Kidney capillary endothelial cell (primary cell): ENCODE measurements around the gene PPFIA4.
"Not testable (repeated sequence)": the region's sequence is repeated elsewhere in the genome, so short reads cannot be mapped to it uniquely, and the experiment has no call there.

Experiments used
- DNase-seq: peaks from one replicate; pipeline ENCODE4 v3.0.0-alpha.2; 2018; ENCODE audit warnings: low spot score

The PPFIA4 gene

DNA sequence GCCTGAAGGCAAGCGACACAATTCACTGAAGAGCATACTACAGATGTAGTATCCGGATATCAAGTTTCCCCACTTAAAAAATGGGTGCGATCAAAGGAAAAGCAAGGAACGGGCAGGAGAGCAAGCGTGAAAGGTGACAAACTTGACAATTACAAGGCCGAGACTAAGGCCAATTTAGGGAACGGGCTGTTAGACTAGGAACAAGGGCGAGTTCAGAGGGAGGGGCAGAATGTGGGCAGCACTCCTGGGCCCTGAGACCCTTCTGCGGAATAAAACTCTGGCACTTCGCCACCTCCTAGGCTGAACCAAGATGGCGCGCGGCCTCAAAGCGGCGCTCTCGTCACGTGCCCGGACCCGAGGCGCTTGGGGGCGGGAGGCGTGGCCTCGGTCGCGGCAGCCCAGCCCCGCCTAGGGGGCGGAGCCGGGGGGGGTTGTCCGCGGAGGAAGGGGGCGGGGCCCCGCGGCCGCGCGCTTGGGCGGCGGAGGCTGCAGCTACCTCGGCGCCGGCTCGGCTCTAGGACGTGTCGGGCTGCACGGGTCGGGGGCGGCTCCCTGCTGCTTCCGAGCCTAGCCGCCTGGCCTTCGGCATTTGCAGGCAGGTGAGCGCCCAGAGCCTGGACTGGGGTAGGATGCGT is at the start of gene PPFIA4:
TSS of gene PPFIA4 (plus strand) at position 461 of the 635 bp plus-strand sequence. CDS start 12,518 bp downstream, outside the sequence.
- DNase-seq: peak; percentile 85

DNA sequence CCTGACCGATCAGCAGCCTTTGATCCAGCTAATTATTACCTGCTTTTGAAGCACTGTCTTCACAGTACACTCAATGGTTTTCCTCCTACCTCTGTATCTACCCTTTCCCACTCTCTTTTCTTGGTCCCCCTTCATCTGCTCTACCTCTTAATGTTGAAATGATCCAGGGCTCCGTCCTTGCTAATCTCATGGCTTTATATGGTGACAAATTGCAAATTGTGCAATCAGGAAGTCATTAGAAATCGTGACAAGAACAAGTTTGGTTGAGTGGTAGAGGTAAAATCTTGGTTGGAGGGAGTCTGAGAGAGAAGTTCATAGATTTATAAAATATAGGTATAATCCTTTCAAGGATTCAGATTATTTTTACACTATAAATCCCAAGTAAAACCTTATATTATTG is 49.7 kb upstream of the PPFIA4 start:
- no peak for DNase-seq

DNA sequence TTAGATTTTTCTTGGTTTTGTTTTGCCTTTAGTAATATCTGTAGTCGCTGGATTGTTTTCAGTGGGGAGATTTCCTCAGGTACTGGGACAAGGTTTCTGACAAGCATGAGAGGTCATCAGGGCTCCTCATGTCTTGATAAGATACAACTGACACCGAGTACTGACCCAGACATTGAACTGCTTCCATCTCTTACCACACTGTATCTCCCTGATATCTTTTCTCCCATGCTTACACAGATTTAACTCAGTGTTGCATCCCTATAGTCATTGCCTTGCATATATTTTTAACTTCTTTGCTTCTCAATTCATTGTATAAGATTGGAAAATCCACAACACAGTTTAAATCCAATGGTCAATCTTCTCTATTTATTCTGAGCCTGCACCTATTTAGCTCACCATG is 46.8 kb upstream of the PPFIA4 start:
- DNase-seq: no peak

DNA sequence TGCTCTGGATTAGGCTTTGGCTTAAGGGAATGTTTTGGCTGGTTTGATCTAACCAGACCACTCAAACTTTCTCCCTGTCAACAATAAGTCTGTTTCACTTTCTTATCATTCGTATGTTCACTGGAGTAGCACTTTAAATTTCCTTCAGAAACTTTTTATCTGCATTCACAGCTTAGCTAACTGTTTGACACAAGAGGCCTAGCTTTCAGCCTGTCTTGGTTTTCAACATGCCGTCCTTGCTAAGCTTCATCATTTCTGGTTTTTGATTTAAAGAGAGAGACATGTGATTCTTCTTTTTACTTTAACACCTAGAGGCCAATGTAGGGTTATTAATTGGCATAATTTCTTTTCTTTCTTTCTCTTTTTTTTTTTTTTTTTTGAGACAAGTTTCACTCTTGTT is 44.4 kb upstream of the PPFIA4 start:
- DNase-seq: no peak

DNA sequence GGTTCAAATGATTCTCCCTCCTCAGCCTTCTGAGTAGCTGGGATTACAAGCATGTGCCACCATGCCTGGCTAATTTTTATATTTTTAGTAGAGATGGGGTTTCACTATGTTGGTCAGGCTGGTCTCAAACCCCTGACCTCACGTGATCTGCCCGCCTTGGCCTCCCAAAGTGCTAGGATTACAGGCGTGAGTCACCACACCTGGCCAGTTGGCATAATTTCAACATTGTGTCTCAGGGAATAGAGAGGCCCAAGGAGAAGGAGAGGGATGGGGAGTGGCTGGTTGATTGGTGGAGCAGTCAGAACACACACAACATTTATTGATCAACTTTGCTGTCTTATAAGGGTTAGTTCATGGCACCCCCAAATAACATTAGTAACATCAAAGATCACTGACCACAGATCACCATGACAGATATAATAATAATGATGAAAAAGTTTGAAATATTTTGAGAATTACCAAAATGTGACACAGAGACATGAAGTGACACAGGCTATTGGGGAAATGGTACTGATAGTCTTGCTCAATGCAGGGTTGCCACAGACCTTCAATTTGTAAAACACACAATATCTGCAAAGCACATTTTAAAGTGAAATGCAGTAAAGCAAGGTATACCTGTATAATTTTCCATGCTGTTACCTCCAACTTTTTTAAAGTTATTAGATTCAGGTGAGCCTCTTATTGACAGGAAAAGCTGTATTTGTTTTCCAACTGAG is 43.4 kb upstream of the PPFIA4 start:
- no peak for DNase-seq

DNA sequence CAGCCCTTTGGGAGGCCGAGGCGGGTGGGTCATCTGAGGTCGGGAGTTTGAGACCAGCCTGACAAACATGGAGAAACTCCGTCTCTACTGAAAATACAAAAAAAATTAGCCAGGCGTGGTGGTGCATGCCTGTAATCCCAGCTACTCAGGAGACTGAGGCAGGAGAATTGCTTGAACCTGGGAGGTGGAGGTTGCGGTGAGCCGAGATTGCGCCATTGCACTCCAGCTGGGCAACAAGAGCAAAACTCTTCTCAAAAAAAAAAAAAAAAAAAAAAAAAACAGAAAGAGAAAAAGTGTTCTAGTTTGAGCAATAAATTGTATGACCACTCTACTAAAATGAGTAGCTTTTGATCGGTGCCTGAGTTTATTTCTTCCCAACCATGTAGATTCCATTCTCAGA is 40.2 kb upstream of the PPFIA4 start:
- not testable (repeated sequence) for DNase-seq

DNA sequence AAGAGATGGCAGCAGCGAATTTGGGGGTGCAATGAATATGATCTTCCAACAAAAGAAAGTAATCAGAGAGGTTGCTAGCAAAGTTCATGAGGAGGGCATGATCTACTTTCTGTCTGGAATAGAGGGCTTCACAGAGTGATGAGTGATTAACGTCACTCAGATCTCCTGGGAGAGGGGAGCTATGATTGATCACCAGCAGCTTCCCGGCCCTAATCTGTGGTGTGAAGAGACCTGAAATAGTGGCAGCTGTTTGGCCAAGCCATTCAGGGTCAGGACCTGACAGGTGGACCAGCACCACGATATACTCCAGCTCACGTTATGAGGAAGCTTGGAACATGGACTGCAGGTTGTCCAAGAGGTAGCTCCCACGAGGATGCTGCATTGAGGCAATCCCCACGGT is 39.0 kb upstream of the PPFIA4 start:
- DNase-seq: no peak

DNA sequence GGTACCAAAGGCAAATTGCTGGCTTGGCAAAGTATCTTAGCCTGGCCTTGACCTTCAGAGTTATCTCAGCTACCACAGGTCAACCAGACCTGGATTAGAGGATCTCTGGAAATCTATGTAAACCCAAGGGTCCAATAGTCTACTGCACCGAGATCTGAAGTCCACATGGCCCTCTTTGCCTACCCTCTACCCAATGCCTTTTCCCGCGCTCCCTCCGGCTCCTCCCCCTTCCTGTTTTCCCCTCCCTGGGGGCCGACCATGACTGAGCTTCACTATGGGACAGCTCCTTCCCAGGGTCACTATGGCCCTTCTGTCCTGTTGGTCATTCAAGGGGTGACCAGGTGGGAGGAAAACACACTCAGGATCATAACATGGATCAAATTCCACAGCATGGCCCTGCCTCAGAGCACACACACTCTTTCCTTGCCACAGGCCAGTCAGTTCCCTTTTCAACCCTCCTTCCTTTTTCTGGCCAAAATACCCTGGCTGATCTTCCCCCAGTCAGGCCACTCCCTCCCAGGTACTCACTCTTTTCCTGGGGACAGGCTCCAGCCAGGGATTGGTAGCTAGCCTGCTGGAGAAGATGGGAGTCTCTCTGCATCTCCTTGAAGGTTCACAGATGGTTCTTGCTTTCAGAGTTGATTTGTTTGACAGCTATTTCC is 38.2 kb upstream of the PPFIA4 start:
- DNase-seq: no peak

DNA sequence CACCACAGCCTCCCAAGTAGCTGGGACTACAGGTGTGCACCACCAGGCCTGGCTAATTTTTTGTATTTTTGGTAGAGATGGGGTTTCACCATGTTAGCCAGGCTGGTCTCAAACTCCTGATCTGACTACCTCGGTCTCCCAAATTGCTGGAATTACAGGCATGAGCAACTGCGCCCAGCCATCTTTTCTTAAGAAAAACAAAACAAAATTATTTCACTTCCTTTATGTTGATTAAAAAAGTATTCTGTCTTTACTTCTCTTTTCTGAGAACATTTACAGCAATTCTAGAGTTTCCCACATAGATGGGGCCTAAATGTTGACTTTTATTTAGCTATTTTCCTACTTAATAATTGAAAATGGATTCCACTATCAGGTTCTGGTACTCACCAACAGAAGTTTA is 36.4 kb upstream of the PPFIA4 start:
- DNase-seq: no peak

DNA sequence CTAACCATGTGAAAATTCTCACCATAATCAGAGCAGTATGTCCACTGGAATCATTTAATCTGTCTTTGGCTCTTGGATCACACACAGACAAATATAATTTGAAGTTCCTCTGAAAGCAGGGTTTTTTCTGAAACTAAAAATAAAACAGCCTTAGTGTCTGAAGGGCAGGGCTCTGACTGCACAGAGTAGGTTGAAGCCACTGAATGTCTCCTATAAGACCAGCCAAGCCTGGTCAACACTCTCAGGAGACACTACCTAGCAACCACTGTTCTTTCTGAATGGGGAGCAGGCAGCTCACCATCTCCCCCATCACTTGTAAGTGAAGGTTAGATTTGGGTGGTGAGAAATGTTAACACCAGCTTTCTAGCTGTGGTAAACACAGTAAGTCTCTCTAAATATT is 35.2 kb upstream of the PPFIA4 start:
- no peak for DNase-seq

DNA sequence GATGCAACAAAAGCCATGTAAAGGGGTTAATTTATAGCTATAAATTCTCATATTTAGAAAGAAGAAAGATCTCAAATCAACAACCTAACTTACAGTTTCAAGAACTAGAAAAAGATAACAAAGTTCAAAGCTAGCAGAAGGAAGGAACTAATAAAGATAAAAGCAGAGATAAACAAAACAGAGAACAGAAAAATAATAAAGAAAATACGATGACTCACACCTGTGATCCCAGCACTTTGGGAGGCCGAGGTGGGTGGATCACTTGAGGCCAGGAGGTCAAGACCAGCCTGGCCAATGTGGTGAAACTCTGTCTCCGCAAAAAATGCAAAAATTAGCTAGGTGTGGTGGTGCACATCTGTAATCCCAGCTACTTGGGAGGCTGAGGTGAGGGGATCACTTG is 31.5 kb upstream of the PPFIA4 start:
- no peak for DNase-seq

DNA sequence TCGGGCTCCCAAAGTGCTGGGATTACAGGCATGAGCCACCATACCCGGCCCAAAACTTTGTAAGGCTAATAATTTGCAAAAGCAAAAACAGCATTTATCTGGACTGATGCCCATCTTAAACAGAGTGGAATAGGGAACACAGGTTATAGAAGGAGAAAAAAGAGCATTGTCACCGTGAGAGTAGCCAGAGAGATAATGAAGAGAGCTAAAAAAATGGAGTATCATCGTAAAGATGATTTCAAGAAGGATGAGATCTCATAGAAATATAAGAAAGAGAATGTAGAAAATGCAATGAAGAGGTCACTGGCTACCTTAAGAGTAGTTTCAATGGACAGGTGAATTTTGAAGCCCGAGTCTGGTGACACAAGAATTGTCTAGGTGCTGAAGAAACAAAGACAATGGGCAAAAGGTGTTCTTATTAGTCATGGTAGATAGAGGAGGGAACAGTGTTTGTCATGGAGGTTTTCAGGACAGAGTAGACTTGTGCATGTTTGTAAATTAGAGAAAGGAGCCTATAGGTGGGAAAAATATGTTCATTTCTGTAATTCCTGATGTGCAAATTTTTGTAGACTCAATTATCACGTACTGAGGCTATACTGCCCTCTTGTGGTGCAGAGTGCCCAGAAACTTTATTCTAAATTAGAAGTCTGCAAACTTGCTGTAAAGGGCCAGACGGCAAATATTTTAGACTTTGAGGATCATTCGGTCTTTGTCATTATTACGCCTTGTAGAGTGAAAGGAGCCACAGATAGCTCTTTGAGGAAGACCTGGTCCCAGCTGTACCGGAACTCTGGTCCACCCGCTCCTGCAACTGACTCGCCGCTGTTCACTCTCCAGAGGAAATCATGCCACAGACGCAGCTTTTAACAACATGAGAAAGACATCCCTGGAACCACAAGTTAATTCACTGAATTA is 27.2 kb upstream of the PPFIA4 start:
- peak; percentile 67 for DNase-seq

DNA sequence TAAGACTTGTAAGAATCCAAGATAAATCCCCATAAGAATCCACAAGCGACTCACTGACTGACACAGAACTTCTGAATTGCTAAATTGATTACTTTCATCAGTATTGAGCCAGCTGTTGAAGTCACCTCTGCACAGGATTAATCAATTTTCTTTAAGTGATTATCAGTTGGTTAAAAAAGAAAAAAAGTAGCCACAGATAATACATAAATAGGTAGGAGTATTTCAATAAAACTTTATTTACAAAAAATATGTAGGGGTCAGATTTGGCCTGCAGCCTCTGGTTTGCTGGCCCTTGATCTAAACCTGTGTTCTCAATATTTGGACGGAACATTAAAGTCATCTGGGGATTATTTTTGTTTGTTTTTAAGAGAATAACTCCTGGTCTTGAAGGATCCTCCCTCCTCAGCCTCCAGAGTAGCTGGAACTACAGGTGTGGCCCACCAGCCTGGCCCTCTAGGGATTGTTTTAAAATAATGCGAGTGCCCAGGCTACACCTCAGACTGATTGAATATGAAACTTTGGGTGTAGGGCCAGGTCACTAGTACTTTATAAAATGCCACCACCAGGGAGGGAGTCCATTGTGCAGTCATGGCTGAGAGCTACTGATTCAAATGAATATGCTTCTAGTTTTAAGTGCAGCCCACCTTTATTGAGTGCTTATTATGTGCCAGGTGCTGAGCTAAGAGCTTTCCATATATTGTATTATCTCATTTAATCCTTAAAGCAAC is 25.9 kb upstream of the PPFIA4 start:
- no peak for DNase-seq

DNA sequence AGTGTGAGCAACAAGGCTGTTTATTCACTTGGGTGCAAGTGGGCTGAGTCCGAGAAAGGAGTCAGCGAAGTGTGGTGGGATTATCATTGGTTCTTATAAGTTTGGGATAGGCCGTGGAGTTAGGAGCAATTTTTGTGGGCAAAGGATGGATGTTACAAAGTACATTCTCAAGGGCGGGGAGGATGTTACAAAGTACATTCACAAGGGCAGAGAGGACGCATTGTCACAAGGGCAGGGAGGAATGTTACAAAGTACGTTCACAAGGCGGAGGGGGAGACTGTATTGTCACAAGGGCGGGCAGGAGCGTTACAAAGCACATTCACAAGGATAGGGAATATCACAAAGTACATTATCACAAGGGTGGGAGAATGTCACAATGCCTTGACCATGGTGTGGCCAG is 24.3 kb upstream of the PPFIA4 start:
- DNase-seq: no peak

DNA sequence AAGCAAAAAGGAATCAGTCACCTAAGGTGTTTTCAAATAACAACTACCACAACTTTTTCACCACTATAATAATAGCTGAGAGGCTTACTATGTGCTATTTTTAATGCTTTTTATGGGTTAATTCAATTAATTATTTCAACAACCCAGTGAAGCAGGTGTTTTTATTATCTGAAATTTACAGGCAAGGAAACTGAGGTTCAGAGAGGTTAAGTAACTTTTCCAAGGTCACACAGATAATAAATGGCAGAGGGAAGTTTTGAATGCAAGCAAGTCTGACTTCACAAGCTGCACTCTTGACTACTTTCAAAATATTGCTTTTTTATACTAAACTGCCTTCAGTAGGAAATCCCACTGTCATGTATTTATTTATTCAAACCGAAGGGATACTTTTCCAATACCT is 23.3 kb upstream of the PPFIA4 start:
- DNase-seq: no peak

DNA sequence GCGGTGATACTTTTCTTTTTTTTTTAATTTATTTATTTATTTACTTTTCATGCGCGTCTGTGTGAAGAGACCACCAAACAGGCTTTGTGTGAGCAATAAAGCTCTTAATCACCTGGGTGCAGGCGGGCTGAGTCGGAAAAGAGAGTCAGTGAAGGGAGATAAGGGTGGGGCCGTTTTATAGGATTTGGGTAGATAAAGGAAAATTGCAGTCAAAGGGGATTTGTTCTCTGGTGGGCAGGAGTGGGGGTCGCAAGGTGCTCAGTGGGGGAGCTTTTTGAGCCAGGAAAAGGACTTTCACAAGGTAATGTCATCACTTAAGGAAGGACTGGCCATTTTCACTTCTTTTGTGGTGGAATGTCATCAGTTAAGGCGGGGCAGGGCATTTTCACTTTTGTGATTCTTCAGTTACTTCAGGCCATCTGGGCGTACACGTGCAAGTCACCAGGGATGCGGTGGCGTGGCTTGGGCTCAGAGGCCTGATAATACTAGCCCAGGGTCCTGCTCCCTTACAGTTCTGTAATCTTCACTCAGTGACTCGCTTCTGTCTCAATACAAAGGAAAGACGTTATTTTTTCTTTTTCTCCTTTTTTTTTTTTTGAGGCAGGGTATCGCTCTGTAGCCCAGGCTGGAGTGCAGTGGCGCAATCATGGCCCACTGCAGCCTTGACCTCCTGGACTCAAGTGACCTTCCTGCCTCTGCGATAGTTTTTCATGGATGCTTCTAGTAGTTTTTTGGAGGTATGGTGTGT is 20.7 kb upstream of the PPFIA4 start:
- not testable (repeated sequence) for DNase-seq

DNA sequence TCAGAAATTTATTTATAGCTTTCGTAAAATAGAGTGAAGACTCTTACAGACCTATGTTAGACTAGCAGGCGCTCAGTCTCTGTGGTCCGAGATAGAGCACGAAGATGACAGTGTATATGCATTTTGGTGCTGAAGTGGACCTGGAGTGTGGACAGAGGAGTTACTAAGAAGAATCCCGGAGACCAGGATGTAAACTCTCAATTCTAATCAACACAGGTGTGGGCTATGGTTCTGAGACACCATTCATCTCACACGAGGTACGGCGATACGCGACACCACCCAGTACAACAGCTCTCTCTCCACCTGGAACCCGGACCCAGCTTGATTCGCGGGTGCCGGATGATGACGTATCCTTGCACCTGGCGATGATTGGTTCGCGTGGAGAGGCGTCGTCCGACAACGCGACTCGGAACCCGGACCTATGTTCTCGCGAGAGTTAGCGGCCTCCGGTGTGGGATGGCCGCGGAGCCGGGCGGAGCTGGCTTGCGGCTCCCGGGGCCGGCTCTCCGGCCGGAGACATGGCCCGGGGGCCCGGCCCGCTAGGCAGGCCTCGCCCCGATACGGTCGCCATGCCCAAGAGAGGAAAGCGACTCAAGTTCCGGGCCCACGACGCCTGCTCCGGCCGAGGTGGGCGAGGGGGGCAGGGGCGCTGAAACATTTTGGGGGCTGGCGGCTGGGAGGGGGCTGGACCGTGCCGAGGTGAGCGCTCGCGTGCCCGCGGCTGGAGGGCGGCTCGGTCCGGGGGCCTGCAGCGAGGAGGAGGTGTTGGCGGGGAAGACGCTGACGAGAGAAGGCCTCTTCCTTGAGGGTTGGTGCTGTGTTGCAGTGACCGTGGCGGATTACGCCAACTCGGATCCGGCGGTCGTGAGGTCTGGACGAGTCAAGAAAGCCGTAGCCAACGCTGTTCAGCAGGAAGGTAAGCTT is 19.1 kb upstream of the PPFIA4 start, which contains the start of gene TMEM183A:
TSS of gene TMEM183A (plus strand) at position 427 of the 924 bp plus-strand sequence. CDS start at position 519, 92 bp downstream.
- peak; percentile 88 for DNase-seq

DNA sequence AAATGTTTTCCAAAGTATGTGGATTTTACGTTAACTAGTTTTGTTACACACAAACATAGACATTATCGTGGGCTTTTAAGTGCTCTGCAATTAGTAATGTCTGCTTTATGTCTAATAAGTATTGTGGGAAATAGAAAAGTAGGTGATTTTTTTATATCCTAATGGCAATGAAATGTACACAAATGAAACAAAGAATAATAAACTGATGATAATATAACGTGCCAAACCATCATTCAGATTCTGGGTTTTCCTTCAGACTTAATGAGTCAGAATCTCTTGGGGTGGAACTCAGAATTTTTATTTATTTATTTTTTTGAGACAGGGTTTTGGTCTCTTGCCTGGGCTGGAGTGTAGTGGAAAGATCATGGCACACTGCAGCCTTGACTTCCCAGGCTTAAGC is 17.1 kb upstream of the PPFIA4 start:
- DNase-seq: no peak

DNA sequence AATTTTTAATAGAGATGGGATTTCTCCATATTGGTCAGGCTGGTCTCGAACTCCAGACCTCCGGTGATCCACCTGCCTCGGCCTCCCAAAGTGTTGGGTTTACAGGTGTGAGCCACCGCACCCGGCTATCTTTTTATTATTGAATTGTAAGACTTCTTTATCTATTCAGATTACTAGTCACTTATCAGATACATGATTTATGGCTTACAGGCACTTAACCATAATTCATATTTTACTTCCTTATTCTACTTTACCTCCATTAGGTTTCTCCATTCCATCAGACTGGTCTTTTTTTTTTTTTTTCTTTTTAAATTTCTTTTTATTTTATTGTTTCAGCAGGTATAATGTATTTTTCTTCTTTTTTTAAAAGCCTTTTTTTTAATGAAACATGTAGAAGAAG is 14.7 kb upstream of the PPFIA4 start:
- no peak for DNase-seq

DNA sequence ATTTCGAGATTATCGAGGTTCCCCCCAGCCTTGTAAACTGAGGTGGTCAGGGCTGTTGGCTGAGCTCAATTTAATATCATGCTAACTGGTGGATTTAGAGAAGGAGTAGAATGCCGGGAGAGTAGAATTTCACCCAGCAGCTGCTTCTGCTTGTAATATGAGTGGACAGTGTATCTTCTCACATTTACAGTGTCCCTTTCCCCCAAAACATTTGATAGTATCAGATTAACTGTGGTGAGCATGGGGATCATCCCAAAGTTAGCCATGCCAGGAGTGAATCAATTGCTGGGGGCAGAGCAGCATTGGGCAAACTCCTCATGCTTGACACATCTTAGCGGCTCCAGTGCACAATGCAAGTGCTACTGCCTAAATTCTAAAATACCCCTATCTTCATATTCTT is 9.2 kb upstream of the PPFIA4 start:
- no peak for DNase-seq
